Esophagus (tissue), 2 donors: ENCODE measurements around the gene APIP. TPM values are rescaled to one million over a fixed set of nuclear protein-coding genes. Genes with fewer than 3 reads are reported as not detected.
"Not testable (repeated sequence)": the region's sequence is repeated elsewhere in the genome, so short reads cannot be mapped to it uniquely, and the experiment has no call there.

Experiments
- H3K27ac ChIP-seq, 2 donors: one replicate each; pipeline ENCODE4 v1.5.1; 2013; ENCODE audit warnings: low read depth in 2 of 2, mild to moderate bottlenecking in 2 of 2, inconsistent platforms in 1 of 2, low read length in 1 of 2, moderate library complexity in 1 of 2
- H3K27me3 ChIP-seq, 2 donors: one replicate each; pipeline ENCODE4 v1.6.1; 2013; ENCODE audit warnings: low read length in 2 of 2, control low read depth in 1 of 2, mild to moderate bottlenecking in 1 of 2; ENCODE audit not compliant: insufficient read depth in 2 of 2, control insufficient read depth in 1 of 2
- H3K36me3 ChIP-seq, 2 donors: one replicate each; pipeline ENCODE4 v1.6.1; 2013; ENCODE audit warnings: low read length in 1 of 2; ENCODE audit not compliant: control insufficient read depth in 2 of 2, insufficient read depth in 2 of 2
- H3K4me1 ChIP-seq, 2 donors: one replicate each; pipeline ENCODE4 v1.6.1; 2013; ENCODE audit warnings: low read length in 1 of 2; ENCODE audit not compliant: control insufficient read depth in 2 of 2, insufficient read depth in 2 of 2
- H3K4me3 ChIP-seq, 2 donors: one replicate each; pipeline ENCODE4 v1.5.1; 2013; ENCODE audit warnings: low read length in 2 of 2, mild to moderate bottlenecking in 2 of 2, low read depth in 1 of 2, moderate library complexity in 1 of 2
- H3K9me3 ChIP-seq, 2 donors: one replicate each; pipeline ENCODE4 v1.6.1; 2013; ENCODE audit warnings: mild to moderate bottlenecking in 2 of 2, low read depth in 1 of 2, low read length in 1 of 2, moderate library complexity in 1 of 2; ENCODE audit not compliant: control insufficient read depth in 2 of 2, insufficient read depth in 1 of 2
- WGBS, 2 donors: extraction: QIAGEN DNeasy Blood & Tissue Kit; methylation state at CpG; one replicate each; pipeline ENCODE4 v1.1.7; 2013; 5-methylcytosine and 5-hydroxymethylcytosine counted together
- polyA plus RNA-seq, 2 donors: library from polyadenylated mRNA; stranded (reverse); fragments of 200-250 nt; gene quantifications; one replicate each; pipeline ENCODE4 v1.2.3, GENCODE V29; 2013
- donor health status: healthy with polysubstance abuse.
- donor health status: Bipolar disorder and iron deficiency.

APIP gene
- polyA plus RNA-seq, 2 donors: 8.5 to 12.5 TPM

DNA sequence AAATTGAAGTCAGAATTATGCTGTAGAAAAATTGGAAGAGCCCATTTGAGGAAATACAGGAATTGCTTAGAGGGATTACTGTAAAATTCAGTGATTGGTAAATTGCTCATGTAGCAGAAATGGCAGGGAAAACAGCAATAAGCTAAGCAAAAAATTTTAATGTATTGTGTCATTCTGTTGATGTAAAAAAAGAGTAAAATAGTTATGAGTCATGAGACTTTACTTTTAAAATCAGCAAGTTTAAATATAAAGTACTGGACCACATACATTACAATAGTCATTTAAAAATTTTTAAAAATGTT is 10.6 kb upstream of the APIP start:
- Histone ChIP-seq H3K4me1 (no peaks in the 10 kb centered on the region), H3K9me3 (no peaks in the 10 kb centered on the region), H3K4me3 (no peak overlapping the region), H3K27ac (no peak overlapping the region), H3K36me3 (no peaks in the 10 kb centered on the region), H3K27me3 (no peaks in the 10 kb centered on the region)

GRCh38 chr11:34926101-34926830 is 10.1 kb upstream of the APIP start:
- 6 to 9% methylated on average over 2 of the region's 2 CpGs for WGBS, 2 donors
- H3K27ac ChIP-seq: no peak overlapping the region

DNA sequence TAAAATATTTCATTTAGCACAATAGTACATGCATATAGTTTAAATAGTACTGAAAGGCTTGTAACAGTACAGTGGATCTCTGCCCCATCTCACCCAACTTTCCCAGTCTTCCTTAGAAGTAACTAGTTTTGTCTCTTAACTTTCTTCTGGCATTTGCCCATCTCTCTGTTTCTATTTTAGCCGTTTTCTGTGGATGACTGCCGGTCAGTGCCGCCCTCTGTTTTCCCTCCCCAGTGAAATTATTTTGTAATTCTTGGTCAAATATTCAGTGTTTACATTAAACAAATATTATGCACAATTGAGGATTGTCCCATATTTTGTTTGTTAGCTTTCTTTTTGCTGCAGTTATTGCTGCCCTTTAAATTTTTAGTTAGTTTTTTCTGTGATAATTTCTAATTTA is 8.5 kb upstream of the APIP start:
- no peaks in the 10 kb centered on the region for H3K36me3 ChIP-seq
- no peak overlapping the region for H3K4me3 ChIP-seq
- H3K27me3 ChIP-seq: no peaks in the 10 kb centered on the region
- no peaks in the 10 kb centered on the region for H3K4me1 ChIP-seq
- no peaks in the 10 kb centered on the region for H3K9me3 ChIP-seq
- 55 to 61% methylated on average over 3 of the region's 3 CpGs for WGBS, 2 donors
- no peak overlapping the region for H3K27ac ChIP-seq

More at GRCh38 chr11:34926101-34926830, 10.1 kb upstream of the APIP start:
- no peaks in the 10 kb centered on the region for H3K4me1 ChIP-seq
- H3K4me3 ChIP-seq: no peak overlapping the region
- no peaks in the 10 kb centered on the region for H3K9me3 ChIP-seq
- no peaks in the 10 kb centered on the region for H3K36me3 ChIP-seq
- no peaks in the 10 kb centered on the region for H3K27me3 ChIP-seq

DNA sequence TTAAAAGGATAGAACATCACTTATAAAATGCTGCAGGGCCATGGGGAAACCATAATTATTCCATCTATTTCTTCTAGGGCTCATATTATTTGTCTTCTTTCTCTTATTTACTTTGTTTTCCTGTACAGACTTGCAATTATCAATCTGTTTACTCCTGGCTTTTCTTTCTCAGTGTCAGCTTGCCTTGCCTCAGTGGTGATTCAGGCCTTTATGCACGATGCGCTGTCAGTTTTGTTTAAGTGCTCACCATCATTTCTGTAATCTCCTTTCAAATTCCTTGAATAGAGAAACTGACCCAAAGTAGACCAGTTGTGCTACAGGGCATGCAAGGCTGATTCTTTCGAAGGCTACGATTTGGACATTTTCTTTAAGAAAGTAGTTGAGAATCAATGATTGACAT is 5.0 kb upstream of the APIP start:
- Histone ChIP-seq H3K27me3 (no peaks in the 10 kb centered on the region), H3K27ac (no peak overlapping the region), H3K9me3 (no peaks in the 10 kb centered on the region), H3K36me3 (no peaks in the 10 kb centered on the region), H3K4me1 (no peaks in the 10 kb centered on the region), H3K4me3 (no peak overlapping the region)
- 85 to 89% methylated on average over 4 of the region's 4 CpGs for WGBS, 2 donors

DNA sequence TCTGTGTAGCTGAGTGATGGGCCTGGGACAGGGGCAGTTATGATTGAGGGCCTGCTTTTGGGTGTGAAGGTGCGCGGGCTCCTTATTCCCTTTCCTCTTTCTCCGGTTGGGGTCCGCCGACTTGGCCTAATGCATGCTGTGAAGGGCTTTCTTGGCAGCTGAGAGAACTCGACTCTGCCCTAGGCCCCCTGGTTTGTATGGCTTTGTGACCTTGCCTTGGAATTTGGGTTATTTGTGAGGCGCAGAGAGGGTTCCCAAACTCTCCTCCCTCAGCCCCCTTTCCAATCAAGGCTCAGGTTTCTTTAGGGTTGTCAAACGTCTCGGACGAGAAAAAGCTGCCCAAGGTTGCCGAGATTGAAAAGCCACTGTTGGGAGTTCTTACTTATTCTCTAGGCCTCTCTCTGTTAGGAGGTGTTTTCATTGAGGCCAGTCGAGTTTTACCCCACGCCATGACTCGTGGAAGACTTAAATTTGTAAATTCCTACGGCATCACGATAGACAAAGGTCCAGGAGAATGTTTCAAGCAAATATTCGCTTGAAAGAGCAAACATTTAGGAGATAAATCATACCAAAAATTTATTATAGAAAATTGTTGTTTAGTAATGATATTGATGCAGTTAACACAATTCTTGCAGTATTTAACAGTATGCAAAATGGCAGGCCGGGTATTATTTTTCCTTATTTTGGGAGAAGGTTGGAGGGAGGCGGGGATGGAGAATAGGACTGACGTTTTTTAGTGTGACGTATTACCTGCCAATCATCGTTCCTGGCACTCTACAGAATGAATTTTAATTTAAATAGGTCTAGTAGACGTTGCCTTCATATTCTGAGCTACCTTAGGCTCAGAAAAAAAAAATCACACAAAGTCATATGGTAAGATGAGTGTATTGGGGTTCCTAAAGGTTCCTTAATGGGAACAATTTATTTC is 928 bp upstream of the APIP start:
- H3K9me3 ChIP-seq: no peaks in the 10 kb centered on the region
- 12 to 13% methylated on average over 23 of the region's 23 CpGs for WGBS, 2 donors
- H3K4me3 ChIP-seq: peak overlapping the region; percentile 88 to 99
- no peaks in the 10 kb centered on the region for H3K4me1 ChIP-seq
- H3K27me3 ChIP-seq: no peaks in the 10 kb centered on the region
- H3K36me3 ChIP-seq: no peaks in the 10 kb centered on the region
- peak overlapping the region; percentile 92 to 95 for H3K27ac ChIP-seq

GRCh38 chr11:34915136-34916014 is 804 bp downstream of the APIP start:
- H3K4me1 ChIP-seq: no peaks in the 10 kb centered on the region

GRCh38 chr11:34913556-34913955 is 2.6 kb downstream of the APIP start:
- not testable (repeated sequence) for H3K36me3 ChIP-seq, H3K4me1 ChIP-seq
- 92 to 97% methylated on average over 10 of the region's 10 CpGs for WGBS, 2 donors

More at GRCh38 chr11:34915136-34916014, 804 bp downstream of the APIP start:
- WGBS, 2 donors: 5% methylated on average over 34 of the region's 34 CpGs
- Histone ChIP-seq H3K27me3 (no peaks in the 10 kb centered on the region), H3K4me3 (peak overlapping the region; percentile 88 to 99), H3K9me3 (no peaks in the 10 kb centered on the region), H3K36me3 (no peaks in the 10 kb centered on the region), H3K27ac (peak overlapping the region; percentile 92 to 95)

GRCh38 chr11:34911676-34912075 is 4.5 kb downstream of the APIP start:
- Histone ChIP-seq H3K36me3 (no peaks in the 10 kb centered on the region), H3K9me3 (no peaks in the 10 kb centered on the region), H3K4me1 (no peaks in the 10 kb centered on the region), H3K27ac (no peak overlapping the region), H3K4me3 (no peak overlapping the region), H3K27me3 (no peaks in the 10 kb centered on the region)
- 87 to 90% methylated on average over 2 of the region's 2 CpGs for WGBS, 2 donors

More at GRCh38 chr11:34913556-34913955, 2.6 kb downstream of the APIP start:
- H3K9me3 ChIP-seq, H3K4me3 ChIP-seq, H3K27ac ChIP-seq, H3K27me3 ChIP-seq: not testable (repeated sequence)

DNA sequence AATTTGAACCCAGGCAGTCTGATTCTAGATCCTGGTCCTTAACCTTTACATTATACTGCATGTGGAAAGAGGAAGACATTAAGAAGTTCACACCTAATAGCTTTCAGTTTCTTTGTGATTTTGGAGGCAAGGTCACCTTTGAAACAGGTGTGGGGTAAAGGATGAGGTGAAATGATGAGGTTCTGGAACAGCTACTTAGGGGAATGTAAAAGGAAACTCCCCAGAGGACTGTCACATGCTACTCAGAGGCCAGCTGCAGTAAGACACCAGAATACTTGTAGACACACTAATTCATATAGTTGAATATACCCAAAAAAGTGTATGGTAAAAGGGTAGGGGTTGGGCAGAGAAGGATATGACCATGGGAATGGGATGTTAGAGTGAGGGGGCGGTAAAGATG is 5.4 kb downstream of the APIP start:
- no peak overlapping the region for H3K4me3 ChIP-seq
- no peaks in the 10 kb centered on the region for H3K36me3 ChIP-seq
- no peak overlapping the region for H3K27ac ChIP-seq
- WGBS, 2 donors: 86 to 97% methylated on average over 1 of the region's 1 CpG
- no peaks in the 10 kb centered on the region for H3K4me1 ChIP-seq
- no peaks in the 10 kb centered on the region for H3K9me3 ChIP-seq
- no peaks in the 10 kb centered on the region for H3K27me3 ChIP-seq
